H1 (cell line): Measurements from ENCODE around the gene SMCHD1. TPM values are rescaled to one million over a fixed set of nuclear protein-coding genes. Genes with fewer than 3 reads are reported as not detected.
"Not testable (repeated sequence)": the region's sequence is repeated elsewhere in the genome, so short reads cannot be mapped to it uniquely, and the experiment has no call there.

Source experiments
- CTCF ChIA-PET: fragments of 300-600 bp; sonication (Branson Sonifier 250); formaldehyde crosslinking; loops from one replicate; lab custom pipeline; 2021; ENCODE audit not compliant: partially characterized antibody; lab: Charles Lee
- POLR2A ChIA-PET: fragments of 300-600 bp; sonication (Branson Sonifier 250); formaldehyde crosslinking; loops from one replicate; lab custom pipeline; 2021; ENCODE audit warnings: inconsistent platforms; ENCODE audit not compliant: partially characterized antibody; lab: Charles Lee
- DNase-seq, 2 experiments: peaks; one replicate each; pipeline versions ENCODE4 v3.0.0 to v3.0.0-alpha.2; 2010 to 2022; ENCODE audit warnings: low spot score in 2 of 2, low read depth in 1 of 2, mixed read lengths in 1 of 2
- FAIRE-seq: peaks from 2 replicates; lab custom pipeline; 2011; peaks lifted over from hg19 to GRCh38; lab: Jason Lieb, UNC
- H2AFZ ChIP-seq: 2 replicates; pipeline ENCODE4 v1.8.1; 2012; ENCODE audit warnings: low read length, inconsistent platforms
- H2AK5ac ChIP-seq: 2 replicates; pipeline ENCODE4 v1.6.1; 2013; ENCODE audit warnings: low read depth, low read length
- H2BK120ac ChIP-seq: replicated peaks from 2 replicates; pipeline ENCODE3; 2013; ENCODE audit warnings: low read depth, low read length, inconsistent platforms
- H2BK12ac ChIP-seq: 2 replicates; pipeline ENCODE4 v1.6.1; 2013; ENCODE audit warnings: low read depth, low read length
- H2BK15ac ChIP-seq: 2 replicates; pipeline ENCODE4 v1.6.1; 2013; ENCODE audit warnings: low read length
- H2BK20ac ChIP-seq: 2 replicates; pipeline ENCODE4 v1.6.1; 2013; ENCODE audit warnings: low read length
- H2BK5ac ChIP-seq: 2 replicates; pipeline ENCODE4 v1.6.1; 2013; ENCODE audit warnings: low read depth, low read length
- H3K14ac ChIP-seq: 2 replicates; pipeline ENCODE4 v1.6.1; 2013; ENCODE audit warnings: inconsistent platforms; ENCODE audit not compliant: insufficient read length
- H3K18ac ChIP-seq: 2 replicates; pipeline ENCODE4 v1.6.1; 2013; ENCODE audit warnings: low read length; ENCODE audit errors: extremely low read depth
- H3K23ac ChIP-seq: 2 replicates; pipeline ENCODE4 v1.6.1; 2013; ENCODE audit warnings: inconsistent platforms; ENCODE audit not compliant: insufficient read length
- H3K23me2 ChIP-seq: 2 replicates; pipeline ENCODE4 v1.6.1; 2013; ENCODE audit warnings: low read depth, low read length
- H3K27ac ChIP-seq: 2 replicates; pipeline ENCODE4 v1.6.1; 2011; ENCODE audit warnings: low read depth, low read length, inconsistent platforms
- H3K27me3 ChIP-seq, 4 experiments: replicated peaks in 1 of 4; 1 replicate in 1 of 4; 2 replicates in 3 of 4; pipeline versions ENCODE4 v1.6.1 to v1.8.1; 2011 to 2013; ENCODE audit warnings: low read length in 3 of 4, mild to moderate bottlenecking in 3 of 4, inconsistent platforms in 2 of 4, mixed read lengths in 2 of 4, moderate library complexity in 1 of 4; ENCODE audit not compliant: control insufficient read depth in 3 of 4, insufficient read depth in 3 of 4; ENCODE audit errors: extremely low read depth in 1 of 4
- H3K36me3 ChIP-seq, 4 experiments: 2 replicates each; pipeline versions ENCODE4 v1.6.1 to v1.8.1; 2011 to 2013; ENCODE audit warnings: mild to moderate bottlenecking in 4 of 4, low read length in 3 of 4, moderate library complexity in 2 of 4, control low read depth in 1 of 4, inconsistent platforms in 1 of 4; ENCODE audit not compliant: insufficient read depth in 4 of 4, control insufficient read depth in 2 of 4
- H3K4ac ChIP-seq: replicated peaks from 2 replicates; pipeline ENCODE3; 2013; ENCODE audit warnings: low read length, low read depth, mixed read lengths, inconsistent platforms; ENCODE audit not compliant: insufficient read length
- H3K4me1 ChIP-seq, 4 experiments: replicated peaks in 1 of 4; 1 replicate in 1 of 4; 2 replicates in 3 of 4; pipeline versions ENCODE4 v1.6.1 to v1.8.1; 2011 to 2013; ENCODE audit warnings: low read length in 3 of 4, inconsistent platforms in 2 of 4, mixed read lengths in 1 of 4; ENCODE audit not compliant: insufficient read depth in 4 of 4, control insufficient read depth in 3 of 4
- H3K4me2 ChIP-seq, 2 experiments: 2 replicates each; pipeline versions ENCODE4 v1.6.1 to v1.8.1; 2011 to 2013; ENCODE audit warnings: low read depth in 2 of 2, low read length in 2 of 2, control low read depth in 1 of 2, inconsistent platforms in 1 of 2, mild to moderate bottlenecking in 1 of 2; ENCODE audit not compliant: insufficient read depth in 1 of 2
- H3K4me3 ChIP-seq, 4 experiments: fragments of 200-600, 300-600 bp in 1 of 4; sonication (generic), shearing (Covaris generic), sonication (Bioruptor Twin) in 1 of 4; 2 replicates each; pipeline versions ENCODE4 v1.5.1 to v1.8.1; 2011 to 2016; ENCODE audit warnings: low read length in 4 of 4, low read depth in 3 of 4, control low read depth in 2 of 4, inconsistent platforms in 2 of 4, mild to moderate bottlenecking in 2 of 4, mixed read lengths in 1 of 4, moderate library complexity in 1 of 4; ENCODE audit not compliant: insufficient read depth in 2 of 4; ENCODE audit errors: extremely low read depth in 1 of 4
- H3K56ac ChIP-seq: replicated peaks from 2 replicates; pipeline ENCODE3; 2013; ENCODE audit warnings: low read depth, mild to moderate bottlenecking, mixed read lengths, low read length, inconsistent platforms; ENCODE audit not compliant: insufficient read length
- H3K79me1 ChIP-seq: 2 replicates; pipeline ENCODE4 v1.6.1; 2013; ENCODE audit warnings: low read depth, low read length, control low read depth
- H3K79me2 ChIP-seq, 2 experiments: 2 replicates each; pipeline versions ENCODE4 v1.6.1 to v1.8.1; 2012 to 2013; ENCODE audit warnings: low read length in 2 of 2, mild to moderate bottlenecking in 2 of 2, inconsistent platforms in 1 of 2; ENCODE audit not compliant: insufficient read depth in 2 of 2, control insufficient read depth in 1 of 2
- H3K9ac ChIP-seq, 4 experiments: replicated peaks in 1 of 4; 1 replicate in 1 of 4; 2 replicates in 3 of 4; pipeline versions ENCODE4 v1.6.1 to v1.8.1; 2011 to 2013; ENCODE audit warnings: low read depth in 3 of 4, low read length in 3 of 4, control low read depth in 2 of 4, mild to moderate bottlenecking in 2 of 4, moderate library complexity in 2 of 4, inconsistent platforms in 1 of 4; ENCODE audit errors: extremely low read depth in 1 of 4
- H3K9me3 ChIP-seq, 2 experiments: 2 replicates each; pipeline versions ENCODE4 v1.6.1 to v1.8.1; 2012 to 2013; ENCODE audit warnings: mild to moderate bottlenecking in 2 of 2, moderate library complexity in 2 of 2, control low read depth in 1 of 2, inconsistent platforms in 1 of 2, low read depth in 1 of 2, low read length in 1 of 2, mixed read lengths in 1 of 2; ENCODE audit not compliant: insufficient read depth in 2 of 2
- H4K20me1 ChIP-seq, 2 experiments: replicated peaks in 1 of 2; 2 replicates each; pipeline versions ENCODE3 to v1.8.1; 2011 to 2013; ENCODE audit warnings: inconsistent platforms in 2 of 2, low read length in 2 of 2, mild to moderate bottlenecking in 1 of 2; ENCODE audit not compliant: insufficient read depth in 2 of 2, control insufficient read depth in 1 of 2
- H4K5ac ChIP-seq: 2 replicates; pipeline ENCODE4 v1.6.1; 2013; ENCODE audit warnings: low read length, low read depth, mixed read lengths, inconsistent platforms; ENCODE audit not compliant: insufficient read length
- H4K8ac ChIP-seq: 2 replicates; pipeline ENCODE4 v1.8.0; 2013; ENCODE audit warnings: mild to moderate bottlenecking, moderate library complexity, low read length, inconsistent platforms; ENCODE audit not compliant: insufficient read depth; ENCODE audit errors: extremely low read depth
- H4K91ac ChIP-seq: replicated peaks from 2 replicates; pipeline ENCODE3; 2013; ENCODE audit warnings: low read length, mixed read lengths, inconsistent platforms; ENCODE audit not compliant: insufficient read length
- E2F6 ChIP-seq: IDR thresholded peaks from 2 replicates; pipeline ENCODE4 v1.6.1; 2012; ENCODE audit warnings: inconsistent platforms
- MAFK ChIP-seq: IDR thresholded peaks from 2 replicates; pipeline ENCODE4 v1.6.1; 2012; ENCODE audit warnings: low read depth, mild to moderate bottlenecking, improper control_type of control experiment, low read length
- RBBP5 ChIP-seq: IDR thresholded peaks from 2 replicates; pipeline ENCODE4 v1.7.1; 2012; ENCODE audit warnings: low read depth, mild to moderate bottlenecking, inconsistent platforms, low read length, moderate library complexity, borderline replicate concordance
- RFX5 ChIP-seq: IDR thresholded peaks from 2 replicates; pipeline ENCODE4 v1.6.1; 2011; ENCODE audit warnings: low read depth, low read length, improper control_type of control experiment, borderline replicate concordance
- USF2 ChIP-seq: IDR thresholded peaks from 2 replicates; pipeline ENCODE4 v1.6.1; 2011; ENCODE audit warnings: low read length, improper control_type of control experiment
- ZNF274 ChIP-seq: IDR thresholded peaks from 2 replicates; pipeline ENCODE4 v1.7.0; 2012; ENCODE audit warnings: low read length, borderline replicate concordance; ENCODE audit errors: extremely low read depth
- WGBS, 2 experiments: shearing (Covaris generic) in 1 of 2; methylation state at CpG; one replicate each; pipeline versions ENCODE4 v1.1.6 to v1.1.7; 2013 to 2015; ENCODE audit warnings: low lambda C conversion rate in 2 of 2, mixed read lengths in 2 of 2, inconsistent platforms in 1 of 2, low coverage in 1 of 2, missing lambda C conversion rate in 1 of 2; ENCODE audit not compliant: insufficient replicate concordance in 2 of 2, insufficient coverage in 1 of 2, insufficient read length in 1 of 2; ENCODE audit errors: extremely low coverage in 1 of 2, missing lambda C conversion rate in 1 of 2; 5-methylcytosine and 5-hydroxymethylcytosine counted together
- polyA plus RNA-seq, 7 experiments: library from polyadenylated mRNA; depleted of rRNA in 3 of 7; stranded (reverse) in 5 of 7; unstranded in 2 of 7; fragments of >200 nt in 5 of 7; fragments of 200-250 nt in 2 of 7; gene quantifications; 1 replicate in 5 of 7; 2 replicates in 1 of 7; 4 replicates in 1 of 7; pipeline versions ENCODE4 v1.2.1 to v1.2.3, GENCODE V29; 2011 to 2013; ENCODE audit warnings: missing spikeins in 2 of 7, mixed read lengths in 2 of 7
- total RNA-seq: library from RNA; stranded (reverse); fragmentation: NEBNext Ultra II Directional; extraction: Animal tissue kit (Norgen Biotek cat#: 25700); gene quantifications from 2 replicates; pipeline ENCODE4 v1.2.1, GENCODE V29; 2021

Gene SMCHD1
- total and polyA plus RNA-seq, 2 of the 8 experiments (the other 6 are each of a cell fraction or from before 2014, with no cell fraction given), result 9.3 to 32.0 TPM

- TF ChIP-seq RFX5 (no peak), USF2 (no peak), ZNF274 (no peak), MAFK (no peak), E2F6 (no peak), RBBP5 (no peak)
Measured at GRCh38 chr18:2827061-2827460, 171.5 kb downstream of the SMCHD1 start (continued).

- H3K27me3 ChIP-seq, H2BK15ac ChIP-seq, H3K56ac ChIP-seq, H4K8ac ChIP-seq, H3K79me2 ChIP-seq, H3K36me3 ChIP-seq, H3K23me2 ChIP-seq, H3K4me1 ChIP-seq, H3K18ac ChIP-seq, H3K23ac ChIP-seq, DNase-seq, H2AFZ ChIP-seq, H3K14ac ChIP-seq, H2BK120ac ChIP-seq, H3K4ac ChIP-seq, H4K91ac ChIP-seq, H3K9ac ChIP-seq, H4K5ac ChIP-seq, H3K4me2 ChIP-seq, H4K20me1 ChIP-seq, H3K27ac ChIP-seq, H2BK20ac ChIP-seq, H3K79me1 ChIP-seq, FAIRE-seq, H3K9me3 ChIP-seq, POLR2A ChIA-PET, H2BK12ac ChIP-seq, H2BK5ac ChIP-seq, H2AK5ac ChIP-seq, H3K4me3 ChIP-seq: not testable (repeated sequence)
- WGBS, 2 experiments, result 87% methylated on average over 3 of the region's 3 CpGs; no CpG with 5 or more reads in 1 of the 2 experiments
- CTCF ChIA-PET, result interaction anchor here (1.0 kb wide), 1 partner anchor 10 kb away, joined by 3 read pairs; no protein-coding TSS in a partner anchor
Measured at GRCh38 chr18:2836118-2836517, 180.6 kb downstream of the SMCHD1 start.
